SK-N-SH (cell line): ENCODE results near the gene TEAD1. TPM values are rescaled to one million over a fixed set of nuclear protein-coding genes. Genes with fewer than 3 reads are reported as not detected.

Source experiments
- CTCF ChIA-PET: fragments of 300-600, 350-600 bp; formaldehyde crosslinking; extraction: SDS; loops from one replicate; lab custom pipeline; 2021; lab: Yijun Ruan, JAX
- POLR2A ChIA-PET: fragments of 350-600 bp; sonication (Branson Sonifier 250); formaldehyde crosslinking; extraction: SDS; loops from one replicate; lab custom pipeline; 2020; ENCODE audit warnings: antibody characterized with exemption, inconsistent platforms; lab: Yijun Ruan, JAX
- DNase-seq: peaks from one replicate; pipeline ENCODE4 v3.0.0; 2012
- H2AFZ ChIP-seq: fragments of 200-600 bp; sonication (generic); 2 replicates; pipeline ENCODE4 v1.8.1; 2016; ENCODE audit warnings: antibody characterized with exemption, mild to moderate bottlenecking, low read depth
- H3F3A ChIP-seq: fragments of 200-600 bp; sonication (generic); replicated peaks from 2 replicates; pipeline ENCODE3; 2016; ENCODE audit warnings: antibody characterized with exemption, mild to moderate bottlenecking; ENCODE audit not compliant: insufficient read depth
- H3K27ac ChIP-seq, 2 experiments: fragments of 200-500 bp in 1 of 2; fragments of 200-600 bp in 1 of 2; sonication (Bioruptor generic) in 1 of 2; sonication (generic), shearing (Covaris generic) in 1 of 2; 2 replicates each; pipeline versions ENCODE4 v1.5.1 to v1.6.1; 2014 to 2016; ENCODE audit warnings: low read depth in 2 of 2, inconsistent platforms in 1 of 2, low read length in 1 of 2, mild to moderate bottlenecking in 1 of 2, mixed read lengths in 1 of 2
- H3K27me3 ChIP-seq: fragments of 200-600 bp; sonication (generic), shearing (Covaris generic); 2 replicates; pipeline ENCODE4 v1.6.1; 2016; ENCODE audit warnings: mixed run types; ENCODE audit not compliant: insufficient read depth
- H3K36me3 ChIP-seq, 2 experiments: fragments of 200-500 bp in 1 of 2; fragments of 200-600 bp in 1 of 2; sonication (Bioruptor generic) in 1 of 2; sonication (generic) in 1 of 2; replicated peaks in 1 of 2; 2 replicates each; pipeline versions ENCODE3 to v1.5.1; 2014 to 2016; ENCODE audit warnings: low read length in 1 of 2, mild to moderate bottlenecking in 1 of 2; ENCODE audit not compliant: insufficient read depth in 2 of 2, control insufficient read depth in 1 of 2
- H3K4me1 ChIP-seq, 2 experiments: fragments of 200-500 bp in 1 of 2; fragments of 200-600 bp in 1 of 2; sonication (Bioruptor generic) in 1 of 2; sonication (generic), shearing (Covaris generic) in 1 of 2; 2 replicates each; pipeline versions ENCODE4 v1.5.1 to v1.6.1; 2014 to 2016; ENCODE audit warnings: low read depth in 1 of 2, low read length in 1 of 2, mixed run types in 1 of 2; ENCODE audit not compliant: insufficient read depth in 2 of 2, control insufficient read depth in 1 of 2
- H3K4me2 ChIP-seq: fragments of 200-600 bp; sonication (generic), shearing (Covaris generic); 2 replicates; pipeline ENCODE4 v1.6.1; 2017; ENCODE audit warnings: mixed run types
- H3K4me3 ChIP-seq, 2 experiments: fragments of 200-500 bp in 1 of 2; fragments of 200-600 bp in 1 of 2; sonication (Bioruptor generic) in 1 of 2; sonication (generic), shearing (Covaris generic) in 1 of 2; 2 replicates each; pipeline versions ENCODE4 v1.5.1 to v1.8.1; 2014 to 2016; ENCODE audit warnings: low read depth in 2 of 2, inconsistent platforms in 1 of 2, low read length in 1 of 2, mild to moderate bottlenecking in 1 of 2, mixed read lengths in 1 of 2, moderate library complexity in 1 of 2
- H3K79me2 ChIP-seq: fragments of 200-600 bp; sonication (generic); 2 replicates; pipeline ENCODE4 v1.8.1; 2017; ENCODE audit warnings: mild to moderate bottlenecking; ENCODE audit not compliant: insufficient read depth
- H3K9ac ChIP-seq: fragments of 200-600 bp; sonication (generic); 2 replicates; pipeline ENCODE4 v1.6.1; 2017; ENCODE audit warnings: mixed run types
- H3K9me2 ChIP-seq: fragments of 200-600 bp; sonication (generic); 2 replicates; pipeline ENCODE4 v1.6.1; 2017; ENCODE audit warnings: mixed run types
- H3K9me3 ChIP-seq: fragments of 200-600 bp; sonication (generic); 2 replicates; pipeline ENCODE4 v1.6.1; 2017; ENCODE audit warnings: mixed run types, mild to moderate bottlenecking, moderate library complexity
- H4K20me1 ChIP-seq: fragments of 200-600 bp; sonication (generic); 2 replicates; pipeline ENCODE4 v1.6.1; 2017; ENCODE audit warnings: mild to moderate bottlenecking, mixed run types; ENCODE audit not compliant: insufficient read depth
- ELF1 ChIP-seq: IDR thresholded peaks from 2 replicates; pipeline ENCODE4 v1.4.0; 2012
- EZH2phosphoT487 ChIP-seq: fragments of 200-600 bp; sonication (generic); IDR thresholded peaks from 2 replicates; pipeline ENCODE4 v1.6.1; 2017; ENCODE audit warnings: low read depth, mixed run types, mild to moderate bottlenecking, antibody characterized with exemption, moderate library complexity, borderline replicate concordance
- FOSL2 ChIP-seq: IDR thresholded peaks from 2 replicates; pipeline ENCODE4 v1.4.0; 2012; ENCODE audit warnings: low read depth, mild to moderate bottlenecking, moderate library complexity, borderline replicate concordance
- FOXM1 ChIP-seq: IDR thresholded peaks from 2 replicates; pipeline ENCODE4 v1.4.0; 2012; ENCODE audit warnings: low read depth, mild to moderate bottlenecking
- GATA2 ChIP-seq: sonication (generic); formaldehyde crosslinking; IDR thresholded peaks from 2 replicates; pipeline ENCODE4 v1.5.0; 2020; ENCODE audit warnings: mild to moderate bottlenecking, missing genetic modification reagents
- MEF2A ChIP-seq: IDR thresholded peaks from 2 replicates; pipeline ENCODE4 v1.4.0; 2012; ENCODE audit warnings: low read depth, borderline replicate concordance
- MXI1 ChIP-seq: IDR thresholded peaks from 2 replicates; pipeline ENCODE4 v1.6.1; 2012; ENCODE audit warnings: mild to moderate bottlenecking, low read depth, low read length, improper control_type of control experiment
- NRF1 ChIP-seq: IDR thresholded peaks from 2 replicates; pipeline ENCODE4 v1.6.1; 2012; ENCODE audit warnings: low read depth, mild to moderate bottlenecking, low read length
- POLR2AphosphoS5 ChIP-seq: IDR thresholded peaks from 2 replicates; pipeline ENCODE4 v1.6.1; 2012; ENCODE audit warnings: low read depth, low read length
- RAD21 ChIP-seq: IDR thresholded peaks from 2 replicates; pipeline ENCODE4 v1.6.1; 2012; ENCODE audit warnings: mild to moderate bottlenecking, low read length
- RFX5 ChIP-seq: IDR thresholded peaks from 2 replicates; pipeline ENCODE4 v1.6.1; 2012; ENCODE audit warnings: mild to moderate bottlenecking, improper control_type of control experiment, low read length
- SIN3A ChIP-seq: IDR thresholded peaks from 2 replicates; pipeline ENCODE4 v1.6.1; 2012; ENCODE audit warnings: low read depth, mild to moderate bottlenecking, low read length, moderate library complexity, borderline replicate concordance
- TAF1 ChIP-seq: IDR thresholded peaks from 2 replicates; pipeline ENCODE4 v1.6.1; 2012; ENCODE audit warnings: low read depth, mild to moderate bottlenecking, low read length, moderate library complexity, borderline replicate concordance
- TEAD4 ChIP-seq: IDR thresholded peaks from 2 replicates; pipeline ENCODE4 v1.4.0; 2012; ENCODE audit warnings: mild to moderate bottlenecking, borderline replicate concordance; ENCODE audit not compliant: insufficient read depth
- YY1 ChIP-seq: IDR thresholded peaks from 2 replicates; pipeline ENCODE4 v1.4.0; 2012; ENCODE audit warnings: low read depth, mild to moderate bottlenecking
- WGBS: methylation state at CpG from one replicate; pipeline ENCODE4 v1.1.6; 2017; ENCODE audit warnings: low lambda C conversion rate; 5-methylcytosine and 5-hydroxymethylcytosine counted together
- polyA plus RNA-seq, 3 experiments: library from polyadenylated mRNA; depleted of rRNA; stranded (reverse); fragments of >200 nt; gene quantifications; 2 replicates each; pipeline ENCODE4 v1.2.3, GENCODE V29; 2012
- TF ChIP-seq, protein P1 (sequence below): fragments of 200-600 bp; sonication (generic); IDR thresholded peaks from 2 replicates; pipeline ENCODE4 v1.6.1; 2017; ENCODE audit warnings: antibody characterized with exemption, mild to moderate bottlenecking, moderate library complexity
- TF ChIP-seq, protein P2 (sequence below): IDR thresholded peaks from 2 replicates; pipeline ENCODE4 v1.4.0; 2012; ENCODE audit warnings: low read depth
- TF ChIP-seq, protein P3 (sequence below): IDR thresholded peaks from 2 replicates; pipeline ENCODE4; 2012
- TF ChIP-seq, protein P4 (sequence below): IDR thresholded peaks from 2 replicates; pipeline ENCODE4 v1.6.1; 2012; ENCODE audit warnings: mild to moderate bottlenecking, low read depth, low read length, moderate library complexity

Gene TEAD1
- polyA plus RNA-seq, 1 of the 3 experiments (the other 2 are of a cell fraction), result 31.2 TPM

DNA sequence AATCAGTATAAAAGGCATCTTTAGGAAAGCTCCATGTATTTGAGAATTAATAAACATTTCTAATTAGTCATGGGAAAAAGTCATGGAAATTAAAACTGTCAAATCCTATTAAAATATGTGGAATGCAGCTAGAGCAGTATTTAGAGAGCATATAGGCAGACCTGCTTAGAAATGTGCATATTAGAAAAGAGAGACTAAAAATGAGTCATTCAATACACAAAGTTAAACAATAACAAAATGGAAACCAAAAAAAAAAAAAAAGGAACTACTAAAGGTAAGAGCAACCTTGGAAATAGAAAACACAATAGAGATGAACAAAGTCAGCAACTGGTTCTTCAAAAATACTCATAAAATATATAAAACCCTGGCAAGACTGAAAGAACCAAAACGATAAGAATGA, 275.2 kb downstream of the TEAD1 start:
- no peaks in the 10 kb centered on the region for H3K79me2 ChIP-seq
- no peaks in the 10 kb centered on the region for H4K20me1 ChIP-seq
- H3F3A ChIP-seq, result peaks cover 26% of the 10 kb centered on the region
- H3K9ac ChIP-seq, result no peak overlapping the region
- H3K4me3 ChIP-seq, result no peak overlapping the region
- no peak overlapping the region for H2AFZ ChIP-seq
- 45% methylated on average over 1 of the region's 1 CpG for WGBS
- H3K9me2 ChIP-seq, result no peaks in the 10 kb centered on the region
- H3K4me1 ChIP-seq, result no peaks in the 10 kb centered on the region
- CTCF ChIA-PET, result interaction anchor here (2.1 kb wide), 1 partner anchor 14 kb away, joined by 9 read pairs; no protein-coding TSS in a partner anchor
- no peak overlapping the region for H3K27ac ChIP-seq
- POLR2A ChIA-PET, result no interaction called here
- no peak for DNase-seq
- TF ChIP-seq, protein P1, sequence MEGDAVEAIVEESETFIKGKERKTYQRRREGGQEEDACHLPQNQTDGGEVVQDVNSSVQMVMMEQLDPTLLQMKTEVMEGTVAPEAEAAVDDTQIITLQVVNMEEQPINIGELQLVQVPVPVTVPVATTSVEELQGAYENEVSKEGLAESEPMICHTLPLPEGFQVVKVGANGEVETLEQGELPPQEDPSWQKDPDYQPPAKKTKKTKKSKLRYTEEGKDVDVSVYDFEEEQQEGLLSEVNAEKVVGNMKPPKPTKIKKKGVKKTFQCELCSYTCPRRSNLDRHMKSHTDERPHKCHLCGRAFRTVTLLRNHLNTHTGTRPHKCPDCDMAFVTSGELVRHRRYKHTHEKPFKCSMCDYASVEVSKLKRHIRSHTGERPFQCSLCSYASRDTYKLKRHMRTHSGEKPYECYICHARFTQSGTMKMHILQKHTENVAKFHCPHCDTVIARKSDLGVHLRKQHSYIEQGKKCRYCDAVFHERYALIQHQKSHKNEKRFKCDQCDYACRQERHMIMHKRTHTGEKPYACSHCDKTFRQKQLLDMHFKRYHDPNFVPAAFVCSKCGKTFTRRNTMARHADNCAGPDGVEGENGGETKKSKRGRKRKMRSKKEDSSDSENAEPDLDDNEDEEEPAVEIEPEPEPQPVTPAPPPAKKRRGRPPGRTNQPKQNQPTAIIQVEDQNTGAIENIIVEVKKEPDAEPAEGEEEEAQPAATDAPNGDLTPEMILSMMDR, result no peak
- no peak for TF ChIP-seq RAD21
- TF ChIP-seq TEAD4, result no peak
- TF ChIP-seq MXI1, result no peak
- TF ChIP-seq, protein P2, sequence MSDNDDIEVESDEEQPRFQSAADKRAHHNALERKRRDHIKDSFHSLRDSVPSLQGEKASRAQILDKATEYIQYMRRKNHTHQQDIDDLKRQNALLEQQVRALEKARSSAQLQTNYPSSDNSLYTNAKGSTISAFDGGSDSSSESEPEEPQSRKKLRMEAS, result no peak
- no peak for TF ChIP-seq YY1
- no peak; the same call in 1 of the 2 replicates for TF ChIP-seq POLR2AphosphoS5
- no peak for TF ChIP-seq MEF2A
- TF ChIP-seq, protein P3, sequence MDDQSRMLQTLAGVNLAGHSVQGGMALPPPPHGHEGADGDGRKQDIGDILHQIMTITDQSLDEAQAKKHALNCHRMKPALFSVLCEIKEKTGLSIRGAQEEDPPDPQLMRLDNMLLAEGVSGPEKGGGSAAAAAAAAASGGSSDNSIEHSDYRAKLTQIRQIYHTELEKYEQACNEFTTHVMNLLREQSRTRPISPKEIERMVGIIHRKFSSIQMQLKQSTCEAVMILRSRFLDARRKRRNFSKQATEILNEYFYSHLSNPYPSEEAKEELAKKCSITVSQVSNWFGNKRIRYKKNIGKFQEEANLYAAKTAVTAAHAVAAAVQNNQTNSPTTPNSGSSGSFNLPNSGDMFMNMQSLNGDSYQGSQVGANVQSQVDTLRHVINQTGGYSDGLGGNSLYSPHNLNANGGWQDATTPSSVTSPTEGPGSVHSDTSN, result no peak
- TF ChIP-seq TAF1, result no peak
- no peak for TF ChIP-seq FOXM1
- peaks cover 11 to 13% of the 10 kb centered on the region in 2 experiments for H3K36me3 ChIP-seq
- no peak overlapping the region for H3K4me2 ChIP-seq
- H3K9me3 ChIP-seq, result peaks cover 14% of the 10 kb centered on the region; the same call in 1 of the 2 replicates
- H3K27me3 ChIP-seq, result no peaks in the 10 kb centered on the region

DNA sequence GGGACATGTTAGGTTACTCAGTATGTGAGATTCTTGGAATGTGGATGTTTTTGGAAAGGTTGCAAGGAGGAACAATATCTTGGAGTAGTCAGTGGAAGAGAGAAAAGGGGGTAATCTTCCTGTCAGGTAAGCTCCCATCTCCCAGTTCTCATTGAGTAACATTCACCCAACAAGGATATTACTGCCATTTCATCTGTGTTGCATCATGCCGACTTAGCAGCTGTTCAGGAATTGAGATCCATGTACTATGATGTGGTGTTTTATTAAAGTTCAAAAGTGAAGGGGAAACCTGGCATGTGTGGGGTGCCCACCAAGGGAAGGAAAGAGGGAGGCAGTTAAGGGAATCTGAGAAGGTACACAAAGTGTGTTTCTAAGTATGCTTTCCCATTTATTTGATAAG, 276.4 kb downstream of the TEAD1 start:
- Histone ChIP-seq H3K4me3 (no peak overlapping the region), H3K4me1 (no peaks in the 10 kb centered on the region), H2AFZ (no peak overlapping the region), H3K9ac (no peak overlapping the region), H3K36me3 (peaks cover 4% of the 10 kb centered on the region in 2 experiments), H3K79me2 (no peaks in the 10 kb centered on the region), H3K27me3 (no peaks in the 10 kb centered on the region), H3K4me2 (no peak overlapping the region), H4K20me1 (no peaks in the 10 kb centered on the region), H3K27ac (no peak overlapping the region), H3K9me3 (peaks cover 14% of the 10 kb centered on the region; the same call in 1 of the 2 replicates), H3F3A (peaks cover 26% of the 10 kb centered on the region), H3K9me2 (no peaks in the 10 kb centered on the region)
- WGBS, result 5% methylated on average over 1 of the region's 1 CpG
- no peak for TF ChIP-seq NRF1
- TF ChIP-seq TEAD4, result no peak
- TF ChIP-seq, protein P4, sequence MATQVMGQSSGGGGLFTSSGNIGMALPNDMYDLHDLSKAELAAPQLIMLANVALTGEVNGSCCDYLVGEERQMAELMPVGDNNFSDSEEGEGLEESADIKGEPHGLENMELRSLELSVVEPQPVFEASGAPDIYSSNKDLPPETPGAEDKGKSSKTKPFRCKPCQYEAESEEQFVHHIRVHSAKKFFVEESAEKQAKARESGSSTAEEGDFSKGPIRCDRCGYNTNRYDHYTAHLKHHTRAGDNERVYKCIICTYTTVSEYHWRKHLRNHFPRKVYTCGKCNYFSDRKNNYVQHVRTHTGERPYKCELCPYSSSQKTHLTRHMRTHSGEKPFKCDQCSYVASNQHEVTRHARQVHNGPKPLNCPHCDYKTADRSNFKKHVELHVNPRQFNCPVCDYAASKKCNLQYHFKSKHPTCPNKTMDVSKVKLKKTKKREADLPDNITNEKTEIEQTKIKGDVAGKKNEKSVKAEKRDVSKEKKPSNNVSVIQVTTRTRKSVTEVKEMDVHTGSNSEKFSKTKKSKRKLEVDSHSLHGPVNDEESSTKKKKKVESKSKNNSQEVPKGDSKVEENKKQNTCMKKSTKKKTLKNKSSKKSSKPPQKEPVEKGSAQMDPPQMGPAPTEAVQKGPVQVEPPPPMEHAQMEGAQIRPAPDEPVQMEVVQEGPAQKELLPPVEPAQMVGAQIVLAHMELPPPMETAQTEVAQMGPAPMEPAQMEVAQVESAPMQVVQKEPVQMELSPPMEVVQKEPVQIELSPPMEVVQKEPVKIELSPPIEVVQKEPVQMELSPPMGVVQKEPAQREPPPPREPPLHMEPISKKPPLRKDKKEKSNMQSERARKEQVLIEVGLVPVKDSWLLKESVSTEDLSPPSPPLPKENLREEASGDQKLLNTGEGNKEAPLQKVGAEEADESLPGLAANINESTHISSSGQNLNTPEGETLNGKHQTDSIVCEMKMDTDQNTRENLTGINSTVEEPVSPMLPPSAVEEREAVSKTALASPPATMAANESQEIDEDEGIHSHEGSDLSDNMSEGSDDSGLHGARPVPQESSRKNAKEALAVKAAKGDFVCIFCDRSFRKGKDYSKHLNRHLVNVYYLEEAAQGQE, result no peak
- TF ChIP-seq ELF1, result no peak
- TF ChIP-seq RFX5, result no peak
- TF ChIP-seq FOSL2, result no peak
- TF ChIP-seq SIN3A, result no peak
- TF ChIP-seq POLR2AphosphoS5, result no peak
- TF ChIP-seq EZH2phosphoT487, result no peak
- no peak for TF ChIP-seq GATA2 (CRISPR knock-in tag)
- CTCF ChIA-PET, result interaction anchor here (2.1 kb wide), 1 partner anchor 13 kb away, joined by 9 read pairs; no protein-coding TSS in a partner anchor
- no peak for DNase-seq
- POLR2A ChIA-PET, result no interaction called here
